VCaP (cell line): Measurements from ENCODE around the gene CNIH2.
A peak's percentile ranks its signal among the peaks of the same experiment; 100 is the strongest.

ENCODE experiments used
- H3K27ac ChIP-seq: fragments of 450-650 bp; 2 replicates; pipeline ENCODE4 v1.5.1; 2017
- TF ChIP-seq, protein P1 (sequence below): fragments of 450-650 bp; conservative IDR thresholded peaks from 2 replicates; pipeline ENCODE4 v1.5.1; 2017; ENCODE audit warnings: mild to moderate bottlenecking, moderate library complexity

CNIH2 gene

DNA sequence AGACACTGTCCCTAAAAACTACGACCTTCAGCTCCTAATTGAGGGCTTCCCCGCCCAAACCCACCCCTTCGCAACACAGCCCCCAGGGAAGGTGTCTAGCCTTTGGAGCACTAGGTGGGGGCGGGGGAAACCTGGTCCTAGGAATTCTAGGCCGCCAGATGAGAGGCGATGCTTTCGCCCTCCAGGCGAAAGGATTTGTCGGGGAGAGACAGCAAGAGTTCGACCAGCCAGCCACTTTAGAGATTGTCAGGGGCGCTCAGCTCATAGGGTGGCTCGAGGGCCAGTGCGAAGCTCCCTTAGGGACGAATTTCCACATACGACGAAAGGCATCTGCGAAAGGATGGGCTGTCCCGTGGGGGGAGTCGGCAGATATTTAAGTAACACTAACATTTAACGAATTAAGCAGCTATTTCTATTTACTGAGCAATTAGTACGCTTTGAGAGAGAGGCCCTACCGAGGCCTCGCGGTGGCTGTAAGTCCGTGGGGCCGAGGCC is 33.5 kb downstream of the CNIH2 start:
- TF ChIP-seq, protein P1, sequence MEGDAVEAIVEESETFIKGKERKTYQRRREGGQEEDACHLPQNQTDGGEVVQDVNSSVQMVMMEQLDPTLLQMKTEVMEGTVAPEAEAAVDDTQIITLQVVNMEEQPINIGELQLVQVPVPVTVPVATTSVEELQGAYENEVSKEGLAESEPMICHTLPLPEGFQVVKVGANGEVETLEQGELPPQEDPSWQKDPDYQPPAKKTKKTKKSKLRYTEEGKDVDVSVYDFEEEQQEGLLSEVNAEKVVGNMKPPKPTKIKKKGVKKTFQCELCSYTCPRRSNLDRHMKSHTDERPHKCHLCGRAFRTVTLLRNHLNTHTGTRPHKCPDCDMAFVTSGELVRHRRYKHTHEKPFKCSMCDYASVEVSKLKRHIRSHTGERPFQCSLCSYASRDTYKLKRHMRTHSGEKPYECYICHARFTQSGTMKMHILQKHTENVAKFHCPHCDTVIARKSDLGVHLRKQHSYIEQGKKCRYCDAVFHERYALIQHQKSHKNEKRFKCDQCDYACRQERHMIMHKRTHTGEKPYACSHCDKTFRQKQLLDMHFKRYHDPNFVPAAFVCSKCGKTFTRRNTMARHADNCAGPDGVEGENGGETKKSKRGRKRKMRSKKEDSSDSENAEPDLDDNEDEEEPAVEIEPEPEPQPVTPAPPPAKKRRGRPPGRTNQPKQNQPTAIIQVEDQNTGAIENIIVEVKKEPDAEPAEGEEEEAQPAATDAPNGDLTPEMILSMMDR: peak; percentile 81; the same call in 1 of the 2 replicates
- H3K27ac ChIP-seq: peak overlapping the region; percentile 69

DNA sequence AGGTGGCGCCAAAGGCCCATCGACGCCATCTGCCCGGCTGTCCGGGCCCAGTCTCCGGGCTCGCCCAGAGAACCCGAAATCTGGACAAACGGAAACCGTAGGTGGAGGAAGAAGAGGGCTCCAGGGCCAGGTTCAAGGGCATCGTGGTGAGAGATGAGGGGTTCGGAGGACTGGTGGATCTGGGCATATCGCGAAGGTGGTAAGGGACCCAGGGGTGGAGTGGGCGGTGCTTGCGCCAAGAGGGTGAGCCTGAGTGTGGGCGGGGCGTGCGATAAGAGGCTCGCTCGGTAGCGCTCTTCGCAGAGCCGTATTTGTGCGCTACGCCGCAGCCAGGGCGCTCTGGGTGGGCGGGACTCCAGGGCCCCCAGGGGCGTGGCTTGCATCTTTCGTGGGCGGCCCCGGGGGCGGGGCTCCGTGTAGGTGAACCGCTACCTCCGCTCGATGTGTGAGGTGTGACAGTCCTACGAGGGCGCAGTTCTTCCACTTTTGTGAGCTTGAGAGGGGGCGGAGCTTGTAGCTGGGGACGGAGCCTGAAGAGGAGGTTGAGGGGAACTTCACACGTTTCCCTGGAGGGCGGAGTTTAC is 34.1 kb downstream of the CNIH2 start:
- H3K27ac ChIP-seq: peak overlapping the region; percentile 69
- TF ChIP-seq, protein P1: peak; percentile 47

DNA sequence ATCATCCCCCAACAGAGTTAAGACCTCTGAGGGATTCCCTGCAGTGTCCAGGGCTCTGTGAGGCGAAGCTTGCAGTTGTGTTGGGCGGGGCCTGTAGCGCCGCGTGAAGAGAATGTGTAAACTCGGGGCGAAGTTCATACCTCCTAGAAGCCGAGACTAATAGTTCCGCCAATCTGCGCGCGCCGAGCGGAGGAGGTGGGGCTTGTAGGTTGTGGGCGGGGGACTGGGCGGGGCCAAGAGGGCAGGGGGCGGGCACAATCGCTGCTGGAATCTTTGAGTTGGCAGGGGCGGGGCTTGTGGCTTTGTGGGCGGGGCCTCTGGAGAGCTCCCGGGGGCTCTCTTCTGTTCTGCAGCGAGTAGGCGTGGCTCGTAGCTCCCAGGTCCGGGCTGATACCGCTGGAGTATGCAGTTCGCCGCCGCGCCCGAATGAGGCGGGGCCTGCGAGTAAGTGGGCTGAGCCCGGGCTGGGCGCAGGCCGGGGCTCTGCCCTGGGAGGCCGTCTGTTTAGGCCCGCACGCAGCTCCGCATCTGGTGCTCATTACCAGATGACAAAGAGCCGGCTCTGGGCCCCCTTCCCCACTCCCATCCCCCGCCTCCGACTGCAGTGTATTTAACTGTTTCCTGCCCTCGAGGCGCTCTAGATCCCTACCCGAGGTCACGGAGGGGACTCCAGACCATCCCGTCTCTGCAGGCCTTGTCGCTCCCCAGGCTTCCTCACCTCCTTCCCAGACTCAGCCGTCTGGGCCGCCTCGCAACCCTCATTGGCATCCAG is 34.8 kb downstream of the CNIH2 start:
- TF ChIP-seq, protein P1: no peak
- H3K27ac ChIP-seq: peak overlapping the region; percentile 69

DNA sequence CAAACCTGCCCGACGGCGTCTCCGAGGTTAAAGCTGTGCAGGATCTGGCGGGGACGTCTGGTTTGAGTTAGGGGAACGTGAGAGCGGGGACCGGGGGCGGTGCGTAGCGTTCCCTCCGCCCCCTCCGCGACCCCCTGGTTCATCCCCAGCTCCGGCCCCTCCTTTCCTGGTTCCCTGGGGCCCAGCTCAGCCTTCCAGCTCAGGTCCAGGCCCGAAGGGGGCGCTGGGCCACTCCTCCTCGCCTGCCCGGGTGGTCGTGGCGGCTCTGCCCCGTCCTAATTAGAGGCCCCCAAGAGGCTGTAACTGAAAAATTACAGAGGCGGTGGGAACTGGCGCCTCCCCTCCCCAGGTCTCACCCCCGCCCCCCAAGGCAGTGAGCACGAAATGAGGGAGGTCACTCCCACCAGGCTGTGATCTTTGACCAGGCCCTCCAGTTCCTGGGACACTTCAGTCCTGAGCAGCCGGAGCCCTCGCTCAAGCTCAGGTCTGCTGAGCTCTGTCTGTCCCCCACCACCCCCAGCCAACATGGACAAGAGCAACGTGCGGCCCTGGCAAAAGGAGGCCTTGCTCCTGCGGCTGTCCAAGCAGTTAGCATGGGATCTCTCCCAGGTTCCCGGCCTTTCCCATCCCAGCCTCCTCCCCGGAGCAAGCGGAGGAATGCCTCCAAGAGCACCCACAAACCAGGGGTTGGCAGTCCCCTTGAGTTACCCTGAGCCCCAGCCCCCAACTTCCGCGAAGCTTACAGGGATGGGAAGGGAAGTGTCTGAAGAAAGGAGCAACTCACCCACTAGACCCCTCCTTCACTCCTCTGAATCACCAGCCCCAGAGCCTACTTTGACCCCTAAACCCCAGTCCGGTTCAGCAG is 35.6 kb downstream of the CNIH2 start:
- TF ChIP-seq, protein P1: 0 out of 2 replicates have a peak, but pooled peaks have one; percentile 10
- peak overlapping the region; percentile 69 for H3K27ac ChIP-seq

DNA sequence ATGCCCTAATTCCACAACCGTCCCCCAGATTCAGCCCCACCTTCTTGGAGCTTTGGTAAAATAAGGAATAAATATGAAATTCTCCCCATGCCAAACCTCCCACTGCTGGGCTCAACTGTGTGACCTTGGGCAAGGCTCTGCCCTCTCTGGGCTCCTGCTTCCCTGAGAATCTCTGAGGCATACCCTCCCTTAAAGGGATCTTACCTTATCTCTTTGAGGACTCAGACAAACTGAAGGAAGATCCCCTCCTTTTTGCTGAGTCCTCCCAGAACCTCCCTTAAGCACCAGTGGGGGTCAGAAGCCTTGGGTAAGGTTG is 36.2 kb downstream of the CNIH2 start:
- no peak overlapping the region for H3K27ac ChIP-seq
- TF ChIP-seq, protein P1: no peak

DNA sequence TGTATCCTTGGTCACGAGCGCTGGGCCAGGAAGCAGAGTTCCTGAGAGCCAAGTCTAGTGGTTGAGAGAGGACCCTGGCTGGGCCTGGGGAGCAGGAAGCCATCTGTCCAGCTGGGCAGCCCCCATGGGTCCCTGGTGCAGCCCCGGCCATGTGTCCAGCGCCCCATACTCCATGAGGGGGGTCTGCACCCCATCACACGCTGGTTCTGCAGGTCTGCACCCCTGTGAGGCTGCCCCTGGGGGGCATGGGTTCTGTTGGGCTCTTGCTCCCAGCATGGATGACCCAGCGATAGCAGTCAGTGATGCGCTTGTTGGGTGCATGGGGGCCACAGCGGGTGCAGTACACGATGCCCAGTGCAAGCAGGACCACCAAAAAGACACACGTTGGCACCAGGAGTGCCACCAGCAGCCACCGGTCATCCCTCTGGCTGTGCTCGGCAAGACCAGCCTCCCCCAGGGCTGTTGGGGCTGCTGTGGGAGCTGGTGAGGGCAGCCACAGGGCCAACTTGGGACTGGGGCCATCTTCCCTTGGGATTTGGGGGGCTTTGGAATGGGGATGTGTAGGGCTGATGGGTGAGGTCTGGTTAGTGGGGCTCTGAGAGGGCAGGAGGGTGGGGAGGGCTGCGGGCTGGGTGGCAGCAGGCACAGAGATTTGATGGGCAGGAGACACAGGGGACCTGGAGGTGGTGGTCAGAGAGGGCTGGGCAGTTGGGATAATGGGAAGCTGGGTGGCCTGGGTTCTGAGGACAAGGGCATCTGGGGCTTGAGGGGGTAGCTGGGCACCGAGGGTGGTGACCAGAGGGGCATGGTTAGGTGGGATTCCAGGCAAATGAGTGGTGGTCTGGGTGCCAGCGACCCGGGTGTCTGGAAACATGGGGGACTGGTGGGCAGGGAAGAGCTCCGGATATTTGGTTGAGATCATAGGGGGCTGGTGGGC is 36.9 kb downstream of the CNIH2 start:
- no peak overlapping the region for H3K27ac ChIP-seq
- TF ChIP-seq, protein P1: no peak
